Spleen (tissue), 11 donors: ENCODE data around the gene CYP4F11. TPM values are rescaled to one million over a fixed set of nuclear protein-coding genes. Genes with fewer than 3 reads are reported as not detected.
"Not testable (repeated sequence)": the region's sequence is repeated elsewhere in the genome, so short reads cannot be mapped to it uniquely, and the experiment has no call there.

Experiments used
- DNase-seq: peaks from one replicate; pipeline ENCODE4 v3.0.0-alpha.2; 2020
- H3K27ac ChIP-seq, 8 donors: fragments of 200-600 bp; sonication (generic) in 7 of 8; 1 replicate in 4 of 8; 2 replicates in 4 of 8; pipeline versions ENCODE4 v1.5.0 to v1.8.0; 2016 to 2021; ENCODE audit warnings: inconsistent platforms in 4 of 8, mild to moderate bottlenecking in 4 of 8, moderate library complexity in 1 of 8
- H3K27me3 ChIP-seq, 7 donors: fragments of 200-600 bp; sonication (generic) in 6 of 7; replicated peaks in 1 of 7; 1 replicate in 4 of 7; 2 replicates in 3 of 7; pipeline versions ENCODE4 v1.5.0 to v1.8.0; 2016 to 2021; ENCODE audit warnings: inconsistent platforms in 3 of 7, mild to moderate bottlenecking in 1 of 7
- H3K36me3 ChIP-seq, 6 donors: fragments of 200-600 bp; sonication (generic) in 5 of 6; 1 replicate in 4 of 6; 2 replicates in 2 of 6; pipeline versions ENCODE4 v1.5.0 to v1.8.0; 2016 to 2021; ENCODE audit warnings: inconsistent platforms in 2 of 6
- H3K4me1 ChIP-seq, 6 donors: fragments of 200-600 bp; sonication (generic) in 5 of 6; 1 replicate in 3 of 6; 2 replicates in 3 of 6; pipeline versions ENCODE4 v1.5.0 to v1.8.0; 2016 to 2021; ENCODE audit warnings: inconsistent platforms in 3 of 6
- H3K4me3 ChIP-seq, 8 donors: fragments of 200-600 bp; sonication (generic) in 7 of 8; 1 replicate in 4 of 8; 2 replicates in 4 of 8; pipeline versions ENCODE4 v1.5.0 to v1.8.0; 2016 to 2021; ENCODE audit warnings: inconsistent platforms in 4 of 8, mild to moderate bottlenecking in 4 of 8, moderate library complexity in 2 of 8
- H3K9me3 ChIP-seq, 8 donors: fragments of 200-600 bp; sonication (generic) in 7 of 8; 1 replicate in 4 of 8; 2 replicates in 4 of 8; pipeline versions ENCODE4 v1.5.0 to v1.8.0; 2016 to 2021; ENCODE audit warnings: inconsistent platforms in 4 of 8
- CTCF ChIP-seq, 11 experiments: fragments of 200-600 bp in 7 of 11; fragments of 450-650 bp in 4 of 11; sonication (generic) in 4 of 11; IDR thresholded peaks in 8 of 11; conservative IDR thresholded peaks in 3 of 11; 1 replicate in 7 of 11; 2 replicates in 4 of 11; pipeline versions ENCODE4 v1.4.0 to v1.8.0; 2016 to 2021; ENCODE audit warnings: antibody characterized with exemption in 11 of 11, inconsistent platforms in 4 of 11, mild to moderate bottlenecking in 1 of 11
- POLR2A ChIP-seq, 3 donors: fragments of 450-650 bp; IDR thresholded peaks; one replicate each; pipeline ENCODE4 v1.5.1; 2017; ENCODE audit warnings: antibody characterized with exemption in 3 of 3, mild to moderate bottlenecking in 1 of 3
- POLR2AphosphoS5 ChIP-seq, 3 donors: sonication (generic); formaldehyde crosslinking; IDR thresholded peaks; one replicate each; pipeline ENCODE4 v1.5.1; 2017; ENCODE audit warnings: antibody characterized with exemption in 3 of 3
- WGBS, 5 donors: extraction: QIAGEN DNeasy Blood & Tissue Kit in 3 of 5; methylation state at CpG; one replicate each; pipeline versions ENCODE4 v1.1.5 to v1.1.7; 2013 to 2018; 5-methylcytosine and 5-hydroxymethylcytosine counted together
- intact Hi-C: fragments of 100-400 bp; cut with DNase I; formaldehyde crosslinking; loops from one replicate; pipeline ENCODE4 v1.15.0; 2023; ENCODE audit warnings: low total_unique reads
- polyA plus RNA-seq, 3 donors: library from polyadenylated mRNA; stranded (reverse); fragments of 200-250 nt; gene quantifications; one replicate each; pipeline ENCODE4 v1.2.1, GENCODE V29; 2013
- total RNA-seq, 7 donors: library from RNA; depleted of rRNA in 3 of 7; stranded (reverse); fragments of >200 nt in 3 of 7; fragmentation: NEBNext Ultra II Directional in 4 of 7; extraction: Animal tissue kit (Norgen Biotek cat#: 25700) in 4 of 7; gene quantifications; one replicate each; pipeline versions ENCODE4 v1.1.0 to v1.2.1, GENCODE V29; 2016 to 2021
- donor health status: healthy with polysubstance abuse.
- donor health status: DM: no; HTN: no; CAD: no; lungs with moderate emphysema.
- donor health status: DM: no; HTN: no; CAD: no.
- donor health status: Bipolar disorder and iron deficiency.
- donor health status: healthy.
- donor health status: DM: no; HTN: no; CAD: no.
- donor health status: DM: yes; HTN: yes; CAD: no.

The CYP4F11 gene
- total and polyA plus RNA-seq, 10 donors: 0.07 to 4.9 (median 1.7) TPM; not detected in 2

- DNase-seq: no peak
- TF ChIP-seq POLR2A (IDR thresholded peaks at IDR 0.05) (no peak), POLR2AphosphoS5 (IDR thresholded peaks at IDR 0.05) (no peak), CTCF (IDR thresholded peaks at IDR 0.05 in 8 of 11, conservative IDR thresholded peaks at IDR 0.05 in 3 of 11) (no peak)
- Histone ChIP-seq H3K27me3 (peaks cover 0 to 9% (median 0%) of the 10 kb centered on the region in 7 donors), H3K9me3 (no peaks in the 10 kb centered on the region), H3K4me3 (no peak overlapping the region), H3K27ac (no peak overlapping the region), H3K36me3 (no peaks in the 10 kb centered on the region), H3K4me1 (no peaks in the 10 kb centered on the region)
- WGBS, 5 donors: 78 to 86% (median 81%) methylated on average over 6 of the region's 6 CpGs
- intact Hi-C loops: no loop called here
Observed at GRCh38 chr19:15892012-15892411, 42.3 kb downstream of the CYP4F11 start.

DNA sequence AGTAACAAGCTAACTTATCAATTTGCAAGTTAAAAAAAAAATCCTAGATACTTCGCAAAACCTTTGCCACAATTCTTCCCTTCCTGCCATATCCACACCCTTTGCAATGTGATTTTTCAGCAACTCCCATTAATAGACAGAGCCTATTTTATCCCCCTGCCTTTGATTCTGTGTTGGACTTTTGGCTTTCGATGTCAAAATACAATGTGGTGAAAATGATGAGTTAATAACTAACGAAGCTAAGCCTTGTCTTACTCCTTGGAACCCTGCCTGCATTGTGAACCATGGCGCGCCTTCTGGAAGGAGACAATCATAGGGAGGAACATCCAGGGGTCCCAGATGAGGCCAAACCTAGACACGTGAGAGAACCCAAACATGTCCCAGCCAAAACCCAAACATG is 42.9 kb downstream of the CYP4F11 start:
- no peak overlapping the region for H3K27ac ChIP-seq
- 75 to 83% (median 77%) methylated on average over 6 of the region's 6 CpGs for WGBS, 5 donors
- H3K4me1 ChIP-seq: no peaks in the 10 kb centered on the region
- H3K4me3 ChIP-seq: no peak overlapping the region
- no peaks in the 10 kb centered on the region for H3K9me3 ChIP-seq
- no peak for TF ChIP-seq POLR2AphosphoS5 (IDR thresholded peaks at IDR 0.05)
- no peak for TF ChIP-seq POLR2A (IDR thresholded peaks at IDR 0.05)
- TF ChIP-seq CTCF (IDR thresholded peaks at IDR 0.05 in 8 of 11, conservative IDR thresholded peaks at IDR 0.05 in 3 of 11): no peak
- intact Hi-C loops: no loop called here
- H3K27me3 ChIP-seq: peaks cover 0 to 3% (median 0%) of the 10 kb centered on the region in 7 donors
- DNase-seq: no peak
- no peaks in the 10 kb centered on the region for H3K36me3 ChIP-seq

- H3K27ac ChIP-seq, H3K36me3 ChIP-seq, H3K4me1 ChIP-seq, DNase-seq, intact Hi-C loops, H3K4me3 ChIP-seq, H3K9me3 ChIP-seq: not testable (repeated sequence)
- 77 to 91% (median 86%) methylated on average over 9 of the region's 9 CpGs for WGBS, 5 donors
- H3K27me3 ChIP-seq: peaks cover 0 to 16% (median 0%) of the 10 kb centered on the region in 7 donors
Observed at GRCh38 chr19:15889339-15889738, 45.0 kb downstream of the CYP4F11 start.

GRCh38 chr19:15885919-15886318 is 48.4 kb downstream of the CYP4F11 start:
- TF ChIP-seq POLR2A (IDR thresholded peaks at IDR 0.05) (no peak), POLR2AphosphoS5 (IDR thresholded peaks at IDR 0.05) (no peak), CTCF (IDR thresholded peaks at IDR 0.05 in 8 of 11, conservative IDR thresholded peaks at IDR 0.05 in 3 of 11) (no peak)
- no peaks in the 10 kb centered on the region for H3K9me3 ChIP-seq
- peaks cover 0 to 28% (median 0%) of the 10 kb centered on the region in 7 donors for H3K27me3 ChIP-seq
- no peak for DNase-seq
- no peak overlapping the region for H3K4me3 ChIP-seq
- no peaks in the 10 kb centered on the region for H3K36me3 ChIP-seq
- intact Hi-C loops: no loop called here
- WGBS, 5 donors: 69 to 81% (median 79%) methylated on average over 7 of the region's 7 CpGs
- no peaks in the 10 kb centered on the region for H3K4me1 ChIP-seq
- H3K27ac ChIP-seq: no peak overlapping the region

DNA sequence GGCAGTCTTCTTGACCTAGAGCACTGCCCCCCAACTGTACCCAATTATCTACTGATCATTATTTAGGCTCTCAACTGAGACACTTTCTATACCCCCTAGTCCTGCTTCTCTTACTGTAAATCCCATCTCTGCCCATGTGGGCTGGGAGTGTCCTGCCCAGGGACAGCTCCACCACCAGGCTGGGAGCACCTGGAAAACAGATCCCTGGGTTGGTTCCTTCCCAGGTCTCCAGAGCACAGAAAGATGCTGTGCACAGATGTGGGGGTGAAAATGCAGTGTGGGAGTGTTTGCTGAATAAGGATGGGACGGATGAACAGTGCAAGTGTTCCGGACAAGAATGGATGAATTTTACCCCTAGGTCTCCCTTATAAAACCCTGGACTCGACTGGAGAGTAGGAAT is 49.2 kb downstream of the CYP4F11 start:
- Histone ChIP-seq H3K9me3 (no peaks in the 10 kb centered on the region), H3K4me3 (no peak overlapping the region), H3K27me3 (peaks cover 0 to 35% (median 0%) of the 10 kb centered on the region in 7 donors), H3K27ac (no peak overlapping the region), H3K4me1 (no peaks in the 10 kb centered on the region), H3K36me3 (no peaks in the 10 kb centered on the region)
- no peak for DNase-seq
- TF ChIP-seq CTCF (IDR thresholded peaks at IDR 0.05 in 8 of 11, conservative IDR thresholded peaks at IDR 0.05 in 3 of 11): no peak
- TF ChIP-seq POLR2AphosphoS5 (IDR thresholded peaks at IDR 0.05): no peak
- 71 to 82% (median 75%) methylated on average over 3 of the region's 3 CpGs for WGBS, 5 donors
- intact Hi-C loops: no loop called here

DNA sequence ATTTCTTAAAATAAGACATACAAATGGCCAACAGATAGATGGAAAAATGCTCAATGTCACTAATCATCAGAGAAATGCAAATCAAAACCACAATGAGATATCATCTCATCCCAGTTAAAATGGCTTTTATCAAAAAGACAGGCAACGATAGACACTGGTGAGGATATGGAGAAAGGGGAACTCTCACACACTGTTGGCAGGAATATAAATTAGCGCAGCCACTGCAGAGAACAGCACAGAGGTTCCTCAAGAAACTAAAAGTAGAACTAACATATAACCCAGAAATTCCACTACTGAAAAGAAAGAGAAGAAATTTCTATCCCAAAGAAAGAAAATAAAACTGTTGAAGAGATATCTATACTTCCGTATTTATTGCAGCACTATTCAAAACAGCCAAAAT is 51.0 kb downstream of the CYP4F11 start:
- peaks cover 0 to 53% (median 0%) of the 10 kb centered on the region in 7 donors for H3K27me3 ChIP-seq
- H3K9me3 ChIP-seq, H3K27ac ChIP-seq, intact Hi-C loops, H3K4me1 ChIP-seq, H3K36me3 ChIP-seq, DNase-seq, H3K4me3 ChIP-seq: not testable (repeated sequence)
- 27 to 49% (median 34%) methylated on average over 3 of the region's 3 CpGs for WGBS, 5 donors
